GM21723 (cell line): ENCODE data around the gene IL32.

Source experiments
- ATAC-seq: cut with Tn5 transposase; IDR thresholded peaks from one replicate; pipeline ENCODE4 v1.9.1; 2021; ENCODE audit warnings: mild to moderate bottlenecking, moderate library complexity; ENCODE audit not compliant: unreplicated experiment

The IL32 gene

GRCh38 chr16:3113765-3114479, 48.5 kb downstream of the IL32 start:
- ATAC-seq = no peak

DNA sequence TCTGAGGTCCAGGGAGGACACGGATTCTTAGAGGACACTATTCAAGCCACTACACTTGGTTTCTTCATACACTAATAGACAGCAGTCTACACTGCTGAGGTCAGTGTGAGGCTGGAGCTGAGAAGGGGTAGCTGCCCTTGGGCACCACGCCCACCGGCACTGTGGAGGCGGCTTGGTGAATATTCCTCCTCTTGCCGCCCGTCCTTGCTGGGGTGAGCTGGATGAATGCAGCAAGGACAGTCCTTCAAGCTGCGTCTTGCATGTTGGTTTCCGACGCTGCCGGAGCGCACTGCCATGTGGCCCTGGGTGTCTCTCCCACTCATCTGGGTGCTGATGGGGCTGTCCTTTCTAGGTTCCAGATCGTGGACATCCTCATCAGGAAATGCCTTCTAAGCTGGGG, 49.6 kb downstream of the IL32 start:
- no peak for ATAC-seq

DNA sequence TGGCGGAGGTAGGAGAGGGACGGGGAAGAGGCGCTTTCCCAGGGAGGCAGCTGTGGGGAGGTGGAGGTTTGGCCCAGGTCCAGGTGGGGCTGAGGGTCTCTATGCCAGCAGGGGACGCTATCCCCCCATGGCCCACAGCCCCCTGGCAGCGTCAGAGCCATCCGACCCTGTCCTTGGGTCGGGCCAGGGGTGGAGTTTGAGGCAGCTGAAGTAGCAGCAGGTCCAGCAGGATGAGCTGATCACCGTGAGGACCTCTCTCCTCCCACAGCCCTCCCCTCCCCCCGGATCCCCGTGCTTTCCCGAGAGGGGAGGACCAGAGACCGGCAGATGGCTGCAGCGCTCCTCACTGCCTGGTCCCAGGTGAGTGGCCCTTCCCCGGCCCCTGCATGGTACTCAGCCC, 50.1 kb downstream of the IL32 start:
- no peak for ATAC-seq

DNA sequence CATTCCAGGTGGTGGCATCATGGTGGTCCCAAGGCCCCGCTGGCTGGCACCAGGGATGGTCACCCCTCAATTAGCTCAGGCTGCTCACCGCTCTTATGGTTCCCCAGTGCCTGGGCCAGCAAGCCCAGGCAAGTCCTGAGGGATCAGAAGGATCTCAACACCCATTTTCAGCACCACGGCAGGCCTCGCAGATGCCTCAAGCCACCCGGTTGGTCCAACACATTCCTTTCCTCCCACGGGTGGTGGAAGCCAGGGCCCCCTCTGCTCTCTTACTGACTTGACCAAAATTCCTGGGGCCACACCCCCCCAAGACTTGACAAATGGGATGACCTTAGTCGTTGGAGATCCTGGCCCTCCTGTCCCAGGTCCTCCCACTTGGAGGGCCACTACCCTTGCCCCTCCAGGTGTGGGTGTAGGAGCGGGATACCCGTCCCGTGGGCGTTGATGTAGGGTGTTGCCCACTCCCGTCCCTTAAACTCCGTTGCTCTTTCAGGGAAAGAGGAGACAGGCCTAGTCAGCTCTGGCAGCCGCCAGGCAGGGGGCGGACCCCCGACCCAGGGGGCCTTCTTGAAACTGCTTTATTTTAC, 52.9 kb downstream of the IL32 start:
- no peak for ATAC-seq

- no peak for ATAC-seq
Measured at GRCh38 chr16:3118846-3119245, 53.4 kb downstream of the IL32 start.
